HG03045 (cell line): ENCODE results near the gene FAM168A.

Experiments used
- ATAC-seq: cut with Tn5 transposase; IDR thresholded peaks from one replicate; pipeline ENCODE4 v1.9.1; 2021; ENCODE audit warnings: mild to moderate bottlenecking, moderate library complexity; ENCODE audit not compliant: unreplicated experiment

FAM168A gene

DNA sequence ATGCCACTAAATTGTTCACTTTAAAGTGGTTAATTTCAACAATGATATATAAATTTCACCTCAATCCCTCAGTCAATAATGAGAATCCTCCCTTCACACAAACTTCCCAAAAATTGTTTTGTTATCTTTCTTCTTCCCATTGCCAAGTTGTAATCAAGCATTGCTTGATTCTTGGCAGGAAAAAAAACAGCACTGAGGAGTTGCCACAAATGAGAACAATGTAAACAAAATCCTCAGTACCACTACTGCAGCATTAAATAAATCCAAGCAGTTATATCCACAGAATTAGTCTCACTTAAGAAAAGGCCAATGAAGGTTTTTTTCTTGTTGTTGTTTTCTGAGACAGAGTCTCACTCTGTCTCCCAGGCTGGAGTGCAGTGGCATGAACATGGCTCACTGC, 38.2 kb downstream of the FAM168A start:
- ATAC-seq: no peak

DNA sequence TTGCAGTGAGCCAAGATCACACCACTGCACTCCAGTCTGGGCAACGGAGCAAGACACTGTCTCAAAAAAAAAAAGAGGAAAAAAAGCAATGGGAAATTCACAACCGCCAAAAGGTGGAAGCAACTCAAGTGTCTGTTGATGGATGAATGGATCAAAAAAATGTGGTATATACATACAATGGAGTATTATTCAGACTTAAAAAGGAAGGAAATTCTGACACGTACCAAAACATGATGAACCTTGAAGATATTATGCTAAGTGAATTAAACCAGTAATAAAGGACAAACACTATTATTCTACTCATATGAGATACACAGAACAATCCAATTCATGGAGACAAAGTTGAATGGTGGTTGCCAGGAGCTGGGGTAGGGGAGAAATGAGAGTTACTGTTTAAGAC, 40.9 kb downstream of the FAM168A start:
- ATAC-seq: no peak

- ATAC-seq: no peak
These were observed 42.3 kb downstream of the FAM168A start for GRCh38 chr11:73555615-73556014.

DNA sequence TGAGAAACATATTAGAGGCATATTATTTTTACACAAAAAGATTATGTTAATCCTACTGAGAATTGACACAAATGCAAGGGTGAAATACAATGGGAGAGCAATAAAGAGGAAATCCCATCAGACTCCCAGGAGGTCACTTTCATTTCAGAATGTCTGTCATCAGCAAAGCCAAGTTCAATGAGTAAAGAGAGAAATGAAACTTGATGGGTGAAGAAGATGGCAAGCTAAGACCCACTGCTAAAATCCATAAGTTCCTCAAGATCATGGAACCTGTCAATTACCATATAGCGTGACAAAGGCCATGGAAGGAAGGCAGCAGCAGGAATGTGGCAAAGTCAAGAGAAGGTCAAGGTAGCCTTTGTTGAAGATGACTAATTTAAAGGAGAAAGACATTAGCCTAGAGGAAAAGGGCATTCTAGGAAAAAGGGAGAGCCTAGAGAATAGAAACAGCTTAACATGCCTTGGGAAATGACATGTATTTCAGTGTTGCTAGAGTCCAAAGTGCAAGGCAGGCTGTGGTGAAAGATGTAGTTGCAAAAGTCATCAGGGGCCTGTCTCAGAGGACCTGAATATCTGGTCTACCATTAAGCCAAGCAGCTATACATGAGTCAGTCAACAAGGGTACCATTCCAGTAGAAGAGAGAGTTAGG, 43.1 kb downstream of the FAM168A start:
- no peak for ATAC-seq

GRCh38 chr11:73553266-73553665, 44.6 kb downstream of the FAM168A start:
- ATAC-seq: no peak

- ATAC-seq: no peak
These were observed 46.2 kb downstream of the FAM168A start for GRCh38 chr11:73551677-73552076.

DNA sequence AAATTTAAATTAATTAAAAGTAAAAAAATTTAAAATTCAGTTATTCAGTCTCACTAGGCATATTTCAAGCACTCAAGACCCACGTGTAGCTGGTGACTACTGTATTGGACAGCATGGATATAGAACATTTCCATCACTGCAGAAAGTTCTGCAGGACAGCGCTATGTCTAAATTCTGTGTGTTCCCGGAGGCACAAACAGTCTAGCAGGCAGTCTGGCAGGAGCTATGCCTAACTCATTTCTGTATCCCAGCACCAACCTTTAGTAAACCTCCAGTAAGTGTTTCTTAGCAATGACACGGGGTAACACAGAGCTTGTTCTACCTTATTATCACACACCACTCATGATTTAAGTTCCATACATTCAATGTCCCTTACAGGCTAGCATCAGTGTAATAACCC, 48.5 kb downstream of the FAM168A start:
- ATAC-seq: no peak

DNA sequence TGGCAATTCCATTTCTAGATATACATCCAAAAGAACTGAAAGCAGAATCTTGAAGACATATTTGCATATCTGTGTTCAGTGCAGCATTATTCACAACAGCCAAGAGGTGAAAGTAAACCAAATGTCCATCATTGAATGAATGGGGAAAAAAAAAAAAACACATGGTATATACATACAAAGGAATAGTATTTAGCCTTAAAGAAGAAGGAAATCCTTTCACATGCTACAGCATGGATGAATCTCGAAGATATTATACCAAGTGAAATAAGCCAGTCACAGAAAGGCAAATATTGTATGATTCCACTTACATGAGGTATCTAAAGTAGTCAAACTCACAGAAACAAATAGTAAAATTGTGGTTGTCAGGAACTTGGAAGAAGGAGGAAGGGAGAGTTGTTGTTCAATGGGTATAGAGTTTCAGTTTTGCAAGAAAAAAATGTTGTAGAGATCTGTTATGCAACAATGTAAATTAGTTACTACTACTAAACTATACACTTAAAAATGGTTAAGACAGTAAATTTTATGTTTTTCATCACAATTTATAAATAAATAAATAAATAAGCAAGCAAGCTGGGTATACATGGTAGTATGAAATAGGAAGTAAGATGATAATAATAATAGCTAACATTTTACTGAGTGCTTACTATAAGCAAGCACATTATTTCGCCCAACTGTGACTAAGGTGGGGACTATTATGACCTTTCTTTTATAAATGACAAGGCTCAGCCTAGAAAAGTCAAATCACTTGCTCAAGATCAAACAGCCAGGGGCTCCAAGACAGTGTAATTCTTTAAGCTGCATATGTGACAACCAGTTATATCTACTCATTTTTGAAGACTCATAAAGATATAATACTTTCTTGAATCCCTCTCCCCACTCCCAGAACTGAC, 50.0 kb downstream of the FAM168A start:
- no peak for ATAC-seq

DNA sequence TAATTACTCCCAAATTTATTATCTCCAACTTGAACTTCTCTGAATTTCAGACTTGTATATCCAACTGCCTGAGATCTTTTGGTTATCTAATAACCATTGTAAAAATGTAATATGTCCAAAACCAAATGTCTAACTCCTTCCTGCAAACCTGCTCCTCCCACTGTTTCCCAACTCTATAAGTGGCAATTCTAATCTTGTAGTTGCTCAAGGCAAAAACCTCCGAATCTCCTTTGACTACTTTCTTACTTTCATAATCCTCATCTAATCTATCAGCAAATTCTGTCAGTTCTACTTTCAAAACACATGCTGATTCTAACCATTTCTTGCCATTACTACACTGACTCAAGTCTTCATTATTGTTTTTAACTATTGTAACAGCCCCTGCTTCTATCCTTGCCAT, 55.7 kb downstream of the FAM168A start:
- no peak for ATAC-seq

DNA sequence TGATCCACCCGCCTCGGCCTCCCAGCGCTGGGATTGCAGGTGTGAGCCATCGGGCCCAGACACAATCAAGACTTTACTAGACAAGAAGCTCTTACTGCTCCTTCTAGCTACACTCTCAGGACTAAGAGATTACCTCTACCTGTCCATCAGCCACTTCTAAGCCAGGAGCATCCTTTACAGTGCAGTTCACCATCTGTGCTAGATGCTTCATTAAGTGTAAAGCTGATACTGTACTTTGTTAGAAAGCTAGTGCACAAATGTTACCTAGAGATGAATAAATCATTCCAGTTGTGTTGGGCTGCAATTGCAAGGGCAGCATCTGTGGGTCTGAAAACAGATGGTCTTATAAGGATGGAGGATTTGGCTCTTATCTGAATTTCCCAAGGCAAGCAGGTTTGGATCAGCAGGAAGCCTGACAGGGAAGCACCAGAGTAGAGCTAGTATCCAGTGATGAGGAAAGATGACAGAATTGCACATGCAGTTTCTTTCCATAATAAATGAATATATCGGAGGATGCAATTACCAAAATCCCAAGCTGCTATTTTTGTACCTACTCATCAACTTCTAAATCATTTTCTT, 58.3 kb downstream of the FAM168A start:
- no peak for ATAC-seq

DNA sequence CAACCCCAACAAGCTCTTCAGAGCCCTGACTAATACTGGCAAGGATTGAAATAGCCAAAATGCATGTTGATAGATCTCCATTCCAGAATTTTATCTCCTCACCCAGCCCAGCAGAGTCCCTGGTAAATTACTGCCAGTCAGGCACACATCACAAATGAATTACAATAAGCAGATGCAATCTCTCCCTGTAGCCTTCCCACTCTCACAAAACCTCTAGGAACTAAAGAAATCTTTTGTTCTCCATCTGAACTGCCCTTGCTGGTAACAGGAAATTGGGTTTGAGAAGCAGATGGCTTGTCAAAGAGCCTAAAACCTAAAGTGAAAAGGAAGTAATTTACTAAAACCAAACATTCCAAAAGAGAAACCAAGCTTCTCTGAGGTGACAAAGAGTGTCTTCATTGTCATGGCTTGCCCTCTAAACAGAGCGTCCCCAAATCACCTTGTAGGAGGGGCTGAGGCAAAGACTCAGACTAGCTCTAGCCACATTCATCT, 59.5 kb downstream of the FAM168A start:
- no peak for ATAC-seq

DNA sequence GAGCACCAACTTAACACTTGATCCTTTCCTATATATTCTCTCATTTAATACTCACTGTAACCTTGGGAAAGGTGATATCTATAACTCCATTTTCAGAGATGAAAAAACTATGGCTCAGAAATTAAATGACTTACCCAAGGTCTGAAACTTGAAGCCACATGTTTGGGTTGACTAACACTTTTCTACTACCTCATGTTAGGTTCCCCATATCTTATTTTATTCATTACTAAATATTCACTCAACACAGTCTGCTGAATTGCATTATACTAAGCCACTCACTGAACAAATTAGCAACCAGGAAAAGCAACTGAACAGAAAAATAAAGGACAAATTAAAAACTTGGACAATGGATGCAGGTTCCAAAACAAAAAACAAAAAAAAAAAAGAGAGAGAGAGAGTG, 59.9 kb downstream of the FAM168A start:
- ATAC-seq: no peak

GRCh38 chr11:73536961-73537360, 61.0 kb downstream of the FAM168A start:
- ATAC-seq: no peak

GRCh38 chr11:73532310-73532709, 65.6 kb downstream of the FAM168A start:
- ATAC-seq: no peak

DNA sequence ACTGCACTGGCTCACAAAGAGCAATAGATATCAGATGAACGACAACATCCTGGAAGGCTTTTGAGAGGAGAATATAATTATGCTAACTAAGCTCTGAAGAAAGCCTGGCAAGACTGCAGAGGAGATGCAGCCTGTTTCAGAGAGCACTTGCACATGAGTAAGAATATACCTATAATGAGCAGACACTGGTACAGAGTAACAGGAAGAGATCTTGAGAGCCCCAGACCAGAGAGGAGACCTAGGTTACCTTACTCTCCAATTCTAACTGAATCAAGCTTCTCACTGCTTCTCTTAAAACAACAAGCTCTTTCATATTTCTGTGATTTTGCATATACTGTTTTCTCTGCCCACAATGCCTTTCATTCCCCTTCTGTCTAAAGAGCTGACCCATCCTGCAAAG, 66.5 kb downstream of the FAM168A start:
- no peak for ATAC-seq

GRCh38 chr11:73530109-73530508, 67.8 kb downstream of the FAM168A start:
- ATAC-seq: no peak

DNA sequence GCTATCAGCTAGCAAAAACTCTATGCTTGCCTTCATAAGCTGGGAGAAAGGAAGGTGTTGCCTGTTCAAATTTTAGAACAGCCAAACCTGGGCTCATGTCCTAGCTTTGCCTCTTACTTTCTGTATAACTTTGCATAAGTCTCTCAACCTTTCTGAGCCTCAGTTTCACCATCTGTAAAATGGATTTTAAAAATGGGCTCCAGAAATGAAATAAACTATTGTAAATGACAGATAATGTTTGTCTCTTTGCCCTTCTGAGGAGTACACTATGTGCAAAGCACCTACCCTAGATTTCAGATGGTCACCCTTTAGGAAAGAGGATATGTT, 68.7 kb downstream of the FAM168A start:
- no peak for ATAC-seq

- no peak for ATAC-seq
These were observed 69.3 kb downstream of the FAM168A start for GRCh38 chr11:73528483-73529203.

DNA sequence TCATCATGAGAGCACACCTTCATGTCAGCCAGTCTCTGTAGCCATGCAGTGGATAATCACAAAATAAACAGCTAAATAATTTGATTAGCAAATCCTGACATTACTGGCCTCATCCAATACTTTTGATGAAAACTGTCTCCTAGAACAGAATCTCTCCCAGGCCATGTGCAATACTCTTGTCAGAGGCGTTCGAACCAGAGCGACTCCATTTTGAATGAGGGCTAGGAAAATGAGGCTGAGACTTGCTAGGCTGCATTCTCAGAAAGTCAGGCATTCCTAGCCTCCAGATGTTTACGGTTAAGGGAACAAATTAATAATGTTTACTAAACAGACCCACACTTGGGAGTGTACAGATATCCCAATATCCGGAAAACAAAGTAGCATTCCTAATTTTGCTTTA, 69.9 kb downstream of the FAM168A start:
- ATAC-seq: no peak

DNA sequence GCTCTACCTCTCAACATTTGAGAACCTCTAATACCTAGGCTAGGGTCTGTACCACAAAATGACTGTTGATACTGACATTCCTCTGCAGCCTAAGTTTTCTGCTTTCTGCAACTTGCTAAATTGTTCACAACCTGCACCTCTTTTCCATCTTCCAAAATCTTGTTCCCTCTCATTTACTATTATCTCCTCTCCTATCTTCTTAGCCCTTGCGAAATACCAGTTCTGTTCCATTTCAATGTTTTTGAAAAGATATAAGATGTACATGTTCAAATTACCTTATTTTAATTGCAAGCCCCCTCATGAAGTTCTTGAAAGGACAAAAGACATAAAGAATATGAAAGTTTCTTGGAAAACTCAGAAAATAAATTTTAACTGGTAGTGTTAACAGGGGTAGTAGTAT, 72.3 kb downstream of the FAM168A start:
- ATAC-seq: no peak

GRCh38 chr11:73524774-73525173, 73.1 kb downstream of the FAM168A start:
- ATAC-seq: no peak
